Measurements from ENCODE around the gene CFLAR.
"Not testable (repeated sequence)": the region's sequence is repeated elsewhere in the genome, so short reads cannot be mapped to it uniquely, and the experiment has no call there.

Gene CFLAR

GRCh38 chr2:201118961-201119854, 3.2 kb downstream of the CFLAR start:
- DNase-seq = no peak

GRCh38 chr2:201122276-201122675, 6.3 kb downstream of the CFLAR start:
- no peak for DNase-seq

DNA sequence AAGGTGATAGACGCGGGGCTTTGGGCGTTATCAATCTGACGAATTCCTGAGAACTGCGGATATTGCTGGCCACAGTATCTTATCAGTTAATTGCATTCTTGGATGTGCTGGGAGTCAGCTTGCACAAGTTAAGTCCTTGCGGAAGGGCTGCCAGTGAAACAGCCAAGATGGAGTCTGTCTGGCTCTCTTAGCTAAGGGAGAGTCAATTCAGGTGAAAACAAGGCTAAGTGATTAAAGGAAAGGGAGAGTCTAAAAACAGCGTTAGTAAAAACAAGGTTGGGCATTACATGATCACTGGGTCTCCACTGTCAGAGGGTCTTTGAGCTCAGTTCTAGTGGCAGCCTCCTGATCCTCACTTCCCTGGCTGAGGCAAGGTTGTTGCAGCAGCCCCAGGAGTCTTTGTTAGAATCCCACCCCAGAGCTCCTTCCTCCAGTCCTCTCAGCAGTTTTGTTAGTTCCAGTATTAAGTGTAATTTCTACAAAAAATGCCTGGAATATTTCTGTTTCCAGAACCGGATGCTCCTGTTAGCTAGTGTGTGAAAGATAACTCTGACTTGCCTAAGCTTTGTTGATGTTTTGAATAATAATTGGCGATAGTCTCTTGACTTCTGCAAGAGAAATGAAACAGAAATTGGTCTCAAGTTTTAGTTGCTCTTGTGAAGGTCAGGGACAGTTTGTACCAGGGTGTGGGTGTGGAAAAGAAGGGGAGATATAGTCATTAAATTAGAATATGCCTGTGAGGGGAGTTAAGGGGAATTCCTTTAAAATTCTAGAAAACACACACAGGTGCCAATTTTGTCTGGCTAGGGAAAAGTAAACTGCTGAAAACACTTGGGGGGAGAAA, 10.6 kb downstream of the CFLAR start:
- no peak for DNase-seq

DNA sequence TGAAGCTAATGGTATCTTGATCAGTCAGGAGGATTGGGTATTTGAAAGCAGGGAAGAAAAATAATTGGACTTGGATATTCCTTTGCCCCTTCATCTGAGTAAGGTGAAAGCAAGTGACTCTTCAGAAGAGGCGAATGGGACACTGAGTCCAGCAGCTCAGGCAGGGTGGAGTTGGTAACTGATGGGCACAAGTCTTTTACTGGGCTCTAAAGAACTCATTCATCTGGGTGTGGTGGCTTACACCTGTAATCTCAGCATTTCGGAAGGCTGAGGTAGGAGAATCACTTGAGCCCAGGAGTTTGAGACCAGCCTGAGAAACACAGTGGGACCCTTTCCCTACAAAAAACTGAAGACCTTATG, 11.2 kb downstream of the CFLAR start:
- DNase-seq = no peak

DNA sequence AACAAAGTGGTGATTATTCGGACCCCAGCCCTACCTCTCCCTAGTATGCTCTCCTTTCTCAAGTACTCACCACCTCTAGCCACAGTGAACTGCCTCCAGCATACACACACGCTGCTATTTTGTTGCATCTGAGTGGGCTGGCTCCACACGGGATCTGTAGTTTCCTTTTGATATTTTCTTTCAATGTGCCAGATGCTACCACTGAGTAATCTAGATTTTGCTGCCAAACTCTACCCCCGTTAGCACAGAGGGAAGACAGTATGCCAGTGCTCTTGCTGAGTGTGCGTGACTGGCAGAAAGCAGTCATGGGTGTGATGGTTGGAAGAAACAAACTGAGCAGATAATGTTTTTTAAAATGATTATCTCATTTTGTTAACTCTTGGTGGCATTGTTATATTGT, 11.6 kb downstream of the CFLAR start:
- DNase-seq = no peak

GRCh38 chr2:201128033-201128432, 12.1 kb downstream of the CFLAR start:
- DNase-seq = no peak

DNA sequence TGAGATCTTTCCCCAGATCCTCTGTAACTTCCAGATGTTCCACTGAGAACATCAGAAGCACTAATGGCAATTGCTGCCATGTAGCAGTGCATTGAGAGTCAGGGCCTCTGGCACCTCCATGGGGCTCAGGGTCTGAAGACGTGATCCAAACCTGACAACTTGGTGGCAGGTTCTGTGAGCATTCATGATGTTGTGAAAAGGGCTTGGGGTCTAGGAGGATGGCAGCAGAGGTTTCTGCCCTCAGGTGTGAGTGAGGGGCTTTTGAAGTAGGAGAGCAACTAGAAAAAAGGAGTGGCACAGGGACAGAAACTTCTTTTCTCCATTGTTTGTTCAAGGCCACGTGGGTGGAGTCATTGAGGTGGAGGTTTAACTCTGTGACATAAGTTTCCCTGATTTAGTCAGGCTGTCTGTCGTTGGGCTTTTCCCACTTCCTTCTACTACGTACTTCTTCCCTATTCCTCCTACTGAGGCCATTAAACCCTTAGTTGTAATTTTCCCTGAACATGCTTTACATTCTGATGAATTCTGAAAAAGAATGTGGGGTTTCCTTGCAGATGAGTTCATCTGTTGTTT, 13.1 kb downstream of the CFLAR start:
- no peak for DNase-seq

DNA sequence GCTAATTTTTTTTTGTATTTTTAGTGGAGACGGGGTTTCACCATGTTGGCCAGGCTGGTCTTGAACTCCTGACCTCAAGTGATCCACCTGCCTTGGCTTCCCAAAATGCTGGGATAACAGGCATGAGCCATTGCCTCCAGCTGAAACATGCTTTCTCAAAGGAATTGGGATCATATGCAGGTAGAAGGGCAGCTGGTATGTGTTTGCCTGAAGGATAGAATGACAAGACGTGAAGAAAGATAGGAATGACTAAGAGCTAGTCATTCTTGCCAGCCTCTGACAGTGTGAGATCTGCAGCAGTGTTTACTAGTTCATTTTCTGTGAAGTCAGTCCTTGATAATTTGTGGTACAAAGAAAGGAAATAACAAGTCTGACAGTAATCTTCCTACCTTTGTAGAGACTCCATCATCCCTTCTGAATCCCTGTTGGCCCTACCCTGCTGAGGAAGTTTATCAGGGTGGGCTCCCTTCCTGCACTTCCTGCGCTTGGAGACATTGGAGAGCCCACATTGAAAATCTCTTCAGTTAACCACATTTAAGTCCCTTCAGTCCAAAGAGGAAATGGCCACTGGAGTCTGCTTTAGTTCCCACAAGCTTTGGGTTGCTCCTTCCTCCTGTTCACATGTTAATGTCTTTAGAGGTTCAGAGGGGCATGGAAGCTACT, 14.7 kb downstream of the CFLAR start:
- DNase-seq = no peak

GRCh38 chr2:201132518-201132917, 16.6 kb downstream of the CFLAR start:
- no peak for DNase-seq

- no peak for DNase-seq
Measured at GRCh38 chr2:201135386-201135785, 19.4 kb downstream of the CFLAR start.

GRCh38 chr2:201136889-201137321, 20.9 kb downstream of the CFLAR start:
- DNase-seq = no peak

DNA sequence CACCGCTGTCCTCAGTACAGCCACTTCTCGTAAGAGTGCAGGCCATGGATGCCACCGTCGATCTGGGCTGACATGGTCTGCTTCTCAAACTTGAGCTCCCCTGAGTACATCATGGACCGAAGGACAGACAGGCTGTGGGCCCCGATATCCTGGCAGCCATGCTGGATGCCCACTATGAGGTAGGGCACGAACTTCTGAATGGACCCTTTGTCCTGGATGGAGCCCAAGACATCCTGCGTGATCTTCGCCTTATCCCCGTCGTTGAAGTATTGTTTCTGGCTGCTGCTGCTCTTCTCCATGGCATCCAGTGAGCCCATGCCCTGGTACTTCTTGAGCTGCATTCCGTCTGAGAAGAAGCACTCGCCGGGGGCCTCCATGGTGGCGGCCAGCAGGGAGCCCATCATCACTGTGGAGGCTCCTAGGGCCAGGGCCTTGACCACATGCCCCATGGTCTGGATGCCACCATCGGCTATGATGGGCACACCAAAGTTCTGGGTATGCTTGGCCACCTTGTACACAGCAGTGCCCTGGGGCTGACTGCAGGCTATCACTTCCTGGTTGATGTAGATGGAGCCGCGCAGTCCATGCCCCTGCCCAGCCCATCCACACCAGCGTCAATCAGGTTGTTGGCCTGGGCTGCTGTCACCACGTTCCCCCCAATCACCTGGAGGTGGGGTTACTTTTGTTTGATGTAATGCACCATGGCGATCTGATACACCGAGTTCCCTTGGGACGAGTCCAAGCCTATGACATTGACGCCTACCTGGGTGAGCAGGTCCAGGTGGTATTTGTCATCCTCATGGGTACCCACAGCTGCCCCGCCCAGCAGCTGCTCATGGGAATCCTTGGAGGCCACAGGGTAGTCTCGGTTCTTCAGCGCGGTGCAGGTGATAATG, 21.8 kb downstream of the CFLAR start:
- no peak for DNase-seq

DNA sequence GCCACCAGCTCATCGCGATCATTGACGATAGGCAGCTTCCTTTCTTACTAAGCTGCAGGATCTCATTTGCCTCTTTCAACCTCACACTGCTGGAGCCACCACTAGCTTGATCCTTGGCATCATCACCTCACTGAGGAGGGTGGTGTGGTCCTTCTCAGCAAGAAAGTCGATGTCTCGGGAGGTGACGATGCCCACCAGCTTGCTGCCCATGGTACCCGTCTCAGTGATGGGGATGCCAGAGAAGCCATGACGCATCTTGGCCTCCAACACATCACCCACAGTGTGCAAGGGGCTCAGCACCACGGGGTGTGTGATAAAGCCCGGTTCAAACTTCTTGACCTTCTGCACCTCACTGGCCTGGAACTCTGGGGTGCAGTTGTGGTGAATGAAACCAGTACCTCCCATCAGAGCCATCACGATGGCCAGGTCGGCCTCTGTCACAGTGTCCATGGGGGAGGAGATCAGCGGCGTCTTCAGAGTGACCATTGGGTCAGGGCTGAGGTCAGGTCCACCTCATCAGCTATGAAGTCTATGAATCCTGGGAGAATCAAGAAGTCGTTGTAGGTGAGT, 22.5 kb downstream of the CFLAR start:
- DNase-seq = no peak

- not testable (repeated sequence) for DNase-seq
Measured at GRCh38 chr2:201138986-201139781, 23.2 kb downstream of the CFLAR start.

DNA sequence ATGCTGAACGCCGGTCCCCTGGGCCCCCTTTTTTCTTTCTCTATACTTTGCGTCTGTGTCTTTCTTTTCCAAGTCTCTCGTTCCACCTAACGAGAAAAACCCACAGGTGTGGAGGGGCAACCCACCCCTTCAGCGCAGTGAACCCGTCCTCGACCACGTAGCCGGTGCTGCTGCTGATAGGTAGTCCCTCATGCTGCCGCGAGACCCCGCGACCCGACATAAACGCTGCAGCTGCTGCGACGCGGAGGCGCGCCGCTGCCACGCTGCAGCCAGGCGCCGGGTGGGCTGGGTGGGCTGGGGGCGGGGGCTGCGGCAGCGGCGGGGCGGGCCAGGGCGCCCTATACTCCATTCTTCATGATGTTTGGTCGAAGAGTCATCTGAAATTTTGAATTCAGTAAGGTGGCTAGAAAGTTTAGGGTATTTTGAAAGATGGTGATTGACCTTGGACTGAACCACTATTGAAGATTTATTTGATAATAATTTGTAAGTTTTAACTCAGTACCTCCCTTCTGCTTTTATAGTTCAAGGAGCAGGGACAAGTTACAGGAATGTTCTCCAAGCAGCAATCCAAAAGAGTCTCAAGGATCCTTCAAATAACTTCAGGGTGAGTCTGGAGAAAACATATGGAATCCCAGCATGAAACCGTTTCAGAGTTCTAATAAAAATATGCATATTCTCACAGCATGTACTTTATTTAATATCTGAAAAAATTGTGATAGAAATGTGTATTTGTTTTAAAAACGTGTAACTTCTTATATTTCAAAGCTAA, 24.1 kb downstream of the CFLAR start:
- no peak for DNase-seq

DNA sequence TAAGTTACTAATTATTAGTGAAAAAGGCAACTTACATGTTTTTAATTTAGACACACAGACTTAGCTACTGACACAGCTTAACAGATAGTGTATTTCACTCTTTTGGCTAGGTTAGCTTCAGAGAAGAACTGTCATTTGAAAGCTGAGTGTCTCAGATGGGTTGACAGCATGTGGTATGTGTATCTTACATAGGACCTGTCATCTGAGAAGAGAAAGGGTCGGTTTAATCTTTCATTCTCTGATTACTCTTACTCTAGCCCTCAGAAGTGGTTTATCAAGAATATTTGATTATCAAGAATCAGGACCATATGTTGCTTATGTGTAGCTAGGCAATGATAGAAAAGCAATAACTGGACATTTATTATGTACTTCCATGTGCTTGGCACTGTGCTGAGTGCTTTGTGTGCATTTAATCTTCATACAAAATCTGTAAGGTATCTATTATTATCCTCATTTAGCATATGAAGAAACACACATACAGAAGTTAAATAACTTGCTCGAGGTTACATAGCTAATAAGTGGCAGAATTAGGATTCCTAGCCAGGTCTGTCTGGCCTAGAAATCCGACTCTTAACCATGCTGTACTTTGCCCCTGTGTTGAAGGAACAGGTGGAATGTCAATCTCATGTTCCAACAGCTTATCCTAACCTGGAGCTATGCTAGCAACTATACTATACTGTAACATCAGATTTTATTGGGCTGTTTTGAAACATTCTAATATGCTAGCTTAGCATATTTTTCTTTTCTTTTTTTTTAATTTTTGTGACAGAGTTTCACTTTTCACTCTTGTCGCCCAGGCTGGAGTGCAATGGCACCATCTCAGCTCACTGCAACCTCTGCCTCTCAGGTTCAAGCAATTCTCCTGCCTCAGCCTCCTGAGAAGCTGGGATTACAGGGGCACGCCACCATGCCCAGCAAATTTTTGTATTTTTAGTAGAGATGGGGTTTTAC, 28.4 kb downstream of the CFLAR start:
- no peak for DNase-seq

DNA sequence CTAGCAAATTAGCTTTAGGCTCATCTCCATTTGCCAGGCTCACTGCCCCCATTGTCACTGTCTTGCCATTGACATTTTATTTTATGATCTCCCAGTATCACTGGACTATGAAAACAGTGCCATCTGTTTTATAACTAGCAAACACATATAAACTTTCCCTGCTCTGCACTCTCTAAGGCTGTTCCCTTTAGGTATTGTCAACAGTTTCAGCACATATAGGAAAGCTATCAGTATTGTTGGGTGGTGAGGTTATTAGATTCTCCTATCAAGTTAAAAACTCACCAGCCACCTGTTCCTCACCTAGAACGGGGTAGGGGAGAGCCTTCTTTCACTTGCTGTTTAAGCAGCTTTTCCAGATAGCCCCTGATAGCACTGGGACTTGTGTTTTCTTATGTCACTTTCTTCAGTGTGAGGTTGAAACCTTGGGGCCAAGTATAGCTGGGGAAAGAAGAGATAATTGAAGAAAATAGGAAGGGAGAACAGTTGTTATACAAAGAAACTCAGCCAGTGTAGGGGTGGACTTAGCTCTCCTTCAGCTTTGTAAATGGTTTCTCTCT, 32.5 kb downstream of the CFLAR start:
- DNase-seq = no peak

DNA sequence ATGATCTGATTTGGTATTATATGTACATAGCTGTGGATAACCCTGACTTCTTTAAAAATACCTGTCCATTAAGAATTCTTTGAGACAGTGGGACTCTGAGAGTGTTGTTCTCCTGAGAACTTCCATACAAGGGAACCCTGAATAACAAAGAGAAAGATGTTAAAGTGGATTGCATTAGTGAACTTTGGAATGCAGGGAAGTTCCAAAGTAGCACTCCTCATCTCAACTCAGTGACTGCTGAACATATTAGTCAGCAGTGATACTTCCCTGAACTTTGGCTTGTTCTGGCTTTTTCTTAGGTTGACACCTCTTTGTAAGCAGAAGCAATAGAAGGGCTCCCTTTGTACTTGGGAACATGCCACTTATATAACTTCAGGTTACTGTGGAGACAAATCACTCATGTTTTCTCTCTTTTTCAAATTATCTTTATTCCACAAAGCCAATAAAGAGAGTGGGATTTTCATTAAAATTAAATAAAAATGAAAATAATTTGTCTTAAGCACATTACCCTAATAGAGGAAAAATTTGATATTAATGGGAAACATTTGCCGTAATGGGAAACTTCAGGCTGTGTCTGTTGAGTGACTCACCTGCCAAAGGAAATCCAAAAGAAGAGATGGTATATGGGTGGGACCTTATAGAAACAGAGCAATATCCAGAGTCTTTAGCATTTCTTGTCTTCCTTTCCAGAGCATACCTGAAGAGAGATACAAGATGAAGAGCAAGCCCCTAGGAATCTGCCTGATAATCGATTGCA, 33.3 kb downstream of the CFLAR start:
- no peak for DNase-seq

All from NCI-H1092 treated with DMSO at 0.1 percent for 48 hours (cell line).